H1 (cell line): ENCODE data around the gene GPR39. TPM values are rescaled to one million over a fixed set of nuclear protein-coding genes. Genes with fewer than 3 reads are reported as not detected.

Source experiments
- HDAC6 ChIP-seq: IDR thresholded peaks from one replicate; pipeline ENCODE4 v1.7.1; 2012; ENCODE audit warnings: low read depth, mild to moderate bottlenecking, inconsistent platforms, low read length, moderate library complexity
- JUND ChIP-seq: IDR thresholded peaks from 2 replicates; pipeline ENCODE4 v1.6.1; 2011; ENCODE audit warnings: mild to moderate bottlenecking, improper control_type of control experiment, low read length
- RNF2 ChIP-seq: fragments of 200-900, 300-1000 bp; sonication (generic); IDR thresholded peaks from 2 replicates; pipeline ENCODE4 v1.7.1; 2016; ENCODE audit warnings: borderline replicate concordance, low read depth, mild to moderate bottlenecking, antibody characterized with exemption, low read length; ENCODE audit not compliant: poor library complexity, severe bottlenecking; ENCODE audit errors: missing control alignments
- TAF7 ChIP-seq: optimal IDR thresholded peaks from 2 replicates; pipeline ENCODE3; 2011; ENCODE audit warnings: low read depth, mild to moderate bottlenecking, inconsistent platforms, low read length, moderate library complexity, borderline replicate concordance
- polyA plus RNA-seq, 7 experiments: library from polyadenylated mRNA; depleted of rRNA in 3 of 7; stranded (reverse) in 5 of 7; unstranded in 2 of 7; fragments of >200 nt in 5 of 7; fragments of 200-250 nt in 2 of 7; gene quantifications; 1 replicate in 5 of 7; 2 replicates in 1 of 7; 4 replicates in 1 of 7; pipeline versions ENCODE4 v1.2.1 to v1.2.3, GENCODE V29; 2011 to 2013; ENCODE audit warnings: missing spikeins in 2 of 7, mixed read lengths in 2 of 7
- total RNA-seq: library from RNA; stranded (reverse); fragmentation: NEBNext Ultra II Directional; extraction: Animal tissue kit (Norgen Biotek cat#: 25700); gene quantifications from 2 replicates; pipeline ENCODE4 v1.2.1, GENCODE V29; 2021
- TF ChIP-seq, protein P1 (sequence below): fragments of 300-600 bp; sonication (generic); IDR thresholded peaks from 2 replicates; pipeline ENCODE4 v1.7.1; 2012; ENCODE audit warnings: low read length, moderate library complexity, mild to moderate bottlenecking, inconsistent platforms; ENCODE audit not compliant: insufficient replicate concordance
- TF ChIP-seq, protein P2 (sequence below): IDR thresholded peaks from 2 replicates; pipeline ENCODE4 v1.6.1; 2012; ENCODE audit warnings: inconsistent platforms

Gene GPR39
- total and polyA plus RNA-seq, 2 of the 8 experiments (the other 6 are each of a cell fraction or from before 2014, with no cell fraction given), result 0.63 to 2.7 TPM

DNA sequence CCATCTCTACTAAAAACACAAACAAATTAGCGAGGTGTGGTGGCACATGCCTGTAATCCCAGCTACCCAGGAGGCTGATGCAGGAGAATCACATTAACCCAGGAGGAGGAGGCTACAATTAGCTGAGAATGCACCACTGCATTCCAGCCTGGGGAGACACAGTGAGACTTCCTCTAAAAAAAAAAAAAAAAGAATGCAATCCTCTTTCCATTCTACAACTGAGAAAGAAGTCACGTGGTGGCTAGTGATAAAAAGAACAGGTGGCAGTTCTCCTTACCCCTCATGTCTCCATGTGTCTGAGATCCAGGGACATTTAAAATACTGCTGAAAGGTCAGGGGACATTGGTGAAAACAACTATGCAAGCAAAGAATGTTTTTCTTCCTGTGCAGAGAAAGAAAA is 24.4 kb upstream of the GPR39 start (continued):
- TF ChIP-seq, protein P1, sequence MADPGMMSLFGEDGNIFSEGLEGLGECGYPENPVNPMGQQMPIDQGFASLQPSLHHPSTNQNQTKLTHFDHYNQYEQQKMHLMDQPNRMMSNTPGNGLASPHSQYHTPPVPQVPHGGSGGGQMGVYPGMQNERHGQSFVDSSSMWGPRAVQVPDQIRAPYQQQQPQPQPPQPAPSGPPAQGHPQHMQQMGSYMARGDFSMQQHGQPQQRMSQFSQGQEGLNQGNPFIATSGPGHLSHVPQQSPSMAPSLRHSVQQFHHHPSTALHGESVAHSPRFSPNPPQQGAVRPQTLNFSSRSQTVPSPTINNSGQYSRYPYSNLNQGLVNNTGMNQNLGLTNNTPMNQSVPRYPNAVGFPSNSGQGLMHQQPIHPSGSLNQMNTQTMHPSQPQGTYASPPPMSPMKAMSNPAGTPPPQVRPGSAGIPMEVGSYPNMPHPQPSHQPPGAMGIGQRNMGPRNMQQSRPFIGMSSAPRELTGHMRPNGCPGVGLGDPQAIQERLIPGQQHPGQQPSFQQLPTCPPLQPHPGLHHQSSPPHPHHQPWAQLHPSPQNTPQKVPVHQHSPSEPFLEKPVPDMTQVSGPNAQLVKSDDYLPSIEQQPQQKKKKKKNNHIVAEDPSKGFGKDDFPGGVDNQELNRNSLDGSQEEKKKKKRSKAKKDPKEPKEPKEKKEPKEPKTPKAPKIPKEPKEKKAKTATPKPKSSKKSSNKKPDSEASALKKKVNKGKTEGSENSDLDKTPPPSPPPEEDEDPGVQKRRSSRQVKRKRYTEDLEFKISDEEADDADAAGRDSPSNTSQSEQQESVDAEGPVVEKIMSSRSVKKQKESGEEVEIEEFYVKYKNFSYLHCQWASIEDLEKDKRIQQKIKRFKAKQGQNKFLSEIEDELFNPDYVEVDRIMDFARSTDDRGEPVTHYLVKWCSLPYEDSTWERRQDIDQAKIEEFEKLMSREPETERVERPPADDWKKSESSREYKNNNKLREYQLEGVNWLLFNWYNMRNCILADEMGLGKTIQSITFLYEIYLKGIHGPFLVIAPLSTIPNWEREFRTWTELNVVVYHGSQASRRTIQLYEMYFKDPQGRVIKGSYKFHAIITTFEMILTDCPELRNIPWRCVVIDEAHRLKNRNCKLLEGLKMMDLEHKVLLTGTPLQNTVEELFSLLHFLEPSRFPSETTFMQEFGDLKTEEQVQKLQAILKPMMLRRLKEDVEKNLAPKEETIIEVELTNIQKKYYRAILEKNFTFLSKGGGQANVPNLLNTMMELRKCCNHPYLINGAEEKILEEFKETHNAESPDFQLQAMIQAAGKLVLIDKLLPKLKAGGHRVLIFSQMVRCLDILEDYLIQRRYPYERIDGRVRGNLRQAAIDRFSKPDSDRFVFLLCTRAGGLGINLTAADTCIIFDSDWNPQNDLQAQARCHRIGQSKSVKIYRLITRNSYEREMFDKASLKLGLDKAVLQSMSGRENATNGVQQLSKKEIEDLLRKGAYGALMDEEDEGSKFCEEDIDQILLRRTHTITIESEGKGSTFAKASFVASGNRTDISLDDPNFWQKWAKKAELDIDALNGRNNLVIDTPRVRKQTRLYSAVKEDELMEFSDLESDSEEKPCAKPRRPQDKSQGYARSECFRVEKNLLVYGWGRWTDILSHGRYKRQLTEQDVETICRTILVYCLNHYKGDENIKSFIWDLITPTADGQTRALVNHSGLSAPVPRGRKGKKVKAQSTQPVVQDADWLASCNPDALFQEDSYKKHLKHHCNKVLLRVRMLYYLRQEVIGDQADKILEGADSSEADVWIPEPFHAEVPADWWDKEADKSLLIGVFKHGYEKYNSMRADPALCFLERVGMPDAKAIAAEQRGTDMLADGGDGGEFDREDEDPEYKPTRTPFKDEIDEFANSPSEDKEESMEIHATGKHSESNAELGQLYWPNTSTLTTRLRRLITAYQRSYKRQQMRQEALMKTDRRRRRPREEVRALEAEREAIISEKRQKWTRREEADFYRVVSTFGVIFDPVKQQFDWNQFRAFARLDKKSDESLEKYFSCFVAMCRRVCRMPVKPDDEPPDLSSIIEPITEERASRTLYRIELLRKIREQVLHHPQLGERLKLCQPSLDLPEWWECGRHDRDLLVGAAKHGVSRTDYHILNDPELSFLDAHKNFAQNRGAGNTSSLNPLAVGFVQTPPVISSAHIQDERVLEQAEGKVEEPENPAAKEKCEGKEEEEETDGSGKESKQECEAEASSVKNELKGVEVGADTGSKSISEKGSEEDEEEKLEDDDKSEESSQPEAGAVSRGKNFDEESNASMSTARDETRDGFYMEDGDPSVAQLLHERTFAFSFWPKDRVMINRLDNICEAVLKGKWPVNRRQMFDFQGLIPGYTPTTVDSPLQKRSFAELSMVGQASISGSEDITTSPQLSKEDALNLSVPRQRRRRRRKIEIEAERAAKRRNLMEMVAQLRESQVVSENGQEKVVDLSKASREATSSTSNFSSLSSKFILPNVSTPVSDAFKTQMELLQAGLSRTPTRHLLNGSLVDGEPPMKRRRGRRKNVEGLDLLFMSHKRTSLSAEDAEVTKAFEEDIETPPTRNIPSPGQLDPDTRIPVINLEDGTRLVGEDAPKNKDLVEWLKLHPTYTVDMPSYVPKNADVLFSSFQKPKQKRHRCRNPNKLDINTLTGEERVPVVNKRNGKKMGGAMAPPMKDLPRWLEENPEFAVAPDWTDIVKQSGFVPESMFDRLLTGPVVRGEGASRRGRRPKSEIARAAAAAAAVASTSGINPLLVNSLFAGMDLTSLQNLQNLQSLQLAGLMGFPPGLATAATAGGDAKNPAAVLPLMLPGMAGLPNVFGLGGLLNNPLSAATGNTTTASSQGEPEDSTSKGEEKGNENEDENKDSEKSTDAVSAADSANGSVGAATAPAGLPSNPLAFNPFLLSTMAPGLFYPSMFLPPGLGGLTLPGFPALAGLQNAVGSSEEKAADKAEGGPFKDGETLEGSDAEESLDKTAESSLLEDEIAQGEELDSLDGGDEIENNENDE, result no peak
- TF ChIP-seq HDAC6, result no peak
- no peak for TF ChIP-seq JUND
- no peak for TF ChIP-seq RNF2
- TF ChIP-seq, protein P2, sequence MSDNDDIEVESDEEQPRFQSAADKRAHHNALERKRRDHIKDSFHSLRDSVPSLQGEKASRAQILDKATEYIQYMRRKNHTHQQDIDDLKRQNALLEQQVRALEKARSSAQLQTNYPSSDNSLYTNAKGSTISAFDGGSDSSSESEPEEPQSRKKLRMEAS, result peak; percentile 42; the same call in 1 of the 2 replicates
- TF ChIP-seq TAF7, result no peak
